Neuronal stem cell (in vitro differentiated cells): ENCODE data around the gene CRACR2B.

ENCODE experiments used
- DNase-seq: peaks from one replicate; pipeline ENCODE4 v3.0.0-alpha.2; 2013; ENCODE audit warnings: low spot score
- H2AFZ ChIP-seq: one replicate; pipeline ENCODE4 v1.6.1; 2013; ENCODE audit warnings: mild to moderate bottlenecking, low read length, inconsistent platforms
- H2AK5ac ChIP-seq: 2 replicates; pipeline ENCODE4 v1.6.1; 2013; ENCODE audit warnings: low read depth, mild to moderate bottlenecking, inconsistent platforms, low read length, moderate library complexity, mixed read lengths
- H2BK120ac ChIP-seq: 2 replicates; pipeline ENCODE4 v1.6.1; 2013; ENCODE audit warnings: low read depth, mild to moderate bottlenecking, inconsistent platforms, low read length, moderate library complexity, mixed read lengths
- H2BK12ac ChIP-seq: one replicate; pipeline ENCODE4 v1.6.1; 2013; ENCODE audit warnings: low read length, inconsistent platforms
- H2BK15ac ChIP-seq: 2 replicates; pipeline ENCODE4 v1.6.1; 2013; ENCODE audit warnings: mild to moderate bottlenecking, low read length, inconsistent platforms, mixed read lengths
- H2BK5ac ChIP-seq: one replicate; pipeline ENCODE4 v1.6.1; 2013; ENCODE audit warnings: inconsistent platforms, mild to moderate bottlenecking, low read length, moderate library complexity
- H3K14ac ChIP-seq: one replicate; pipeline ENCODE4 v1.6.1; 2013; ENCODE audit warnings: low read length, inconsistent platforms
- H3K18ac ChIP-seq: 2 replicates; pipeline ENCODE4 v1.6.1; 2013; ENCODE audit warnings: low read length, inconsistent platforms
- H3K23ac ChIP-seq: 2 replicates; pipeline ENCODE4 v1.6.1; 2013; ENCODE audit warnings: low read depth, mild to moderate bottlenecking, mixed read lengths, low read length, inconsistent platforms; ENCODE audit not compliant: poor library complexity
- H3K27ac ChIP-seq: replicated peaks from 3 replicates; pipeline ENCODE4 v1.5.1; 2013; ENCODE audit warnings: low read length, inconsistent platforms
- H3K27me3 ChIP-seq, 3 experiments: 2 replicates each; pipeline ENCODE4 v1.6.1; 2013; ENCODE audit warnings: low read length in 3 of 3, mild to moderate bottlenecking in 2 of 3, inconsistent platforms in 1 of 3, low read depth in 1 of 3, mixed read lengths in 1 of 3, moderate library complexity in 1 of 3; ENCODE audit not compliant: control insufficient read depth in 3 of 3, insufficient read depth in 3 of 3
- H3K36me3 ChIP-seq, 2 donors: replicated peaks in 1 of 2; 2 replicates each; pipeline ENCODE4 v1.6.1; 2013; ENCODE audit warnings: low read length in 2 of 2; ENCODE audit not compliant: control insufficient read depth in 2 of 2, insufficient read depth in 2 of 2
- H3K4ac ChIP-seq: 2 replicates; pipeline ENCODE4 v1.6.1; 2013; ENCODE audit warnings: inconsistent platforms, mild to moderate bottlenecking, low read length, moderate library complexity
- H3K4me1 ChIP-seq, 2 donors: 1 replicate in 1 of 2; 2 replicates in 1 of 2; pipeline ENCODE4 v1.6.1; 2013; ENCODE audit warnings: low read length in 2 of 2, low read depth in 1 of 2; ENCODE audit not compliant: control insufficient read depth in 2 of 2, insufficient read depth in 1 of 2
- H3K4me2 ChIP-seq: one replicate; pipeline ENCODE4 v1.6.1; 2013; ENCODE audit warnings: mild to moderate bottlenecking, low read length, inconsistent platforms; ENCODE audit not compliant: insufficient read depth, poor library complexity, severe bottlenecking
- H3K4me3 ChIP-seq, 2 donors: 2 replicates each; pipeline ENCODE4 v1.5.1; 2013; ENCODE audit warnings: low read length in 2 of 2, mild to moderate bottlenecking in 2 of 2, inconsistent platforms in 1 of 2, moderate library complexity in 1 of 2
- H3K79me1 ChIP-seq: one replicate; pipeline ENCODE4 v1.6.1; 2013; ENCODE audit warnings: low read depth, mild to moderate bottlenecking, inconsistent platforms, low read length, moderate library complexity
- H3K9ac ChIP-seq: one replicate; pipeline ENCODE4 v1.6.1; 2013; ENCODE audit warnings: mild to moderate bottlenecking, low read depth, low read length, inconsistent platforms; ENCODE audit not compliant: poor library complexity
- H3K9me3 ChIP-seq, 2 donors: replicated peaks in 1 of 2; 2 replicates each; pipeline versions ENCODE3 to v1.6.1; 2013; ENCODE audit warnings: low read length in 2 of 2, mild to moderate bottlenecking in 2 of 2, inconsistent platforms in 1 of 2, low read depth in 1 of 2, mixed read lengths in 1 of 2, moderate library complexity in 1 of 2; ENCODE audit not compliant: control insufficient read depth in 2 of 2, insufficient read depth in 1 of 2
- H4K8ac ChIP-seq: one replicate; pipeline ENCODE4 v1.6.1; 2013; ENCODE audit warnings: low read depth, mild to moderate bottlenecking, inconsistent platforms, low read length, moderate library complexity
- H4K91ac ChIP-seq: one replicate; pipeline ENCODE4 v1.6.1; 2013; ENCODE audit warnings: low read length, low read depth, mild to moderate bottlenecking, inconsistent platforms; ENCODE audit not compliant: poor library complexity
- WGBS, 2 donors: extraction: QIAGEN DNeasy Blood & Tissue Kit; methylation state at CpG; one replicate each; pipeline ENCODE4 v1.1.7; 2013; ENCODE audit warnings: missing lambda C conversion rate in 2 of 2, mixed read lengths in 1 of 2; ENCODE audit not compliant: insufficient read length in 2 of 2, insufficient replicate concordance in 1 of 2; ENCODE audit errors: extremely low coverage in 2 of 2; 5-methylcytosine and 5-hydroxymethylcytosine counted together

CRACR2B gene

DNA sequence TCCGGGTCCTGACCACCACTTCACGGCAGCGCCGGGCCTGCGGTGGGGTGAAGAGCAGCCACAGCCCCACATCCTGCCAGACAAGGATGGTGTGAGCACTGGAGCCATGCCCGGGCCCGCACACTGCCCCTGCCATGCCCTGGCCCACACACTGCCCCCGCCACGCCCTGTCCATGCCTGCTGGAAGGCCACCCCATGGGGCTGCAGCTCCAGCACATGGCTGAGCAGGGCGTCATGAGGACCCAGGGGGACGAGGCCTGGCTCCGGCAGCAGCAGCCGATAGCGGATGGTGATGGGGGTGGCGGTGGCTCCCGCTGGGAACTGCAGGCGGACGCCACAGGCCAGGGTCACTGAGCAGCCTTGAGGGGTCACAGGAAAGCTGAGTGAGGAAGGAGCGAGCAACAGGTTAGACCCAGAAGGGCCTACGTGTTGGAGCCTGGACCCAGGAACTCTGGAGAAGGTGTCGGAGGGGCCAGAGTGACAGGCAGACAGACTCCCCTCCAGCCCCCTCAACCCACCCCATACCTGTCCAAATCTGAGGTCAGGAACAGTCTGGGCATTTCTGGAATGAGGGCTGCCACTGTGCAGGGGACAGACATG lies 25.6 kb upstream of the CRACR2B start:
- Histone ChIP-seq H2BK15ac (no peak overlapping the region), H4K91ac (no peak overlapping the region), H2BK12ac (no peak overlapping the region), H3K36me3 (peaks cover 23 to 50% of the 10 kb centered on the region in 2 donors), H3K4ac (no peak overlapping the region), H3K14ac (peak overlapping the region; percentile 56), H3K4me2 (no peak overlapping the region), H2AFZ (no peak overlapping the region), H3K9ac (no peak overlapping the region), H3K4me3 (no peak overlapping the region), H4K8ac (peak overlapping the region; percentile 17), H2BK5ac (peak overlapping the region; percentile 98), H2AK5ac (no peak overlapping the region), H3K4me1 (peaks cover 12 to 17% of the 10 kb centered on the region in 2 donors), H3K79me1 (peaks cover 18% of the 10 kb centered on the region), H3K18ac (no peak overlapping the region), H3K9me3 (no peaks in the 10 kb centered on the region), H3K27ac (no peak overlapping the region), H2BK120ac (no peak overlapping the region), H3K27me3 (no peaks in the 10 kb centered on the region), H3K23ac (no peak overlapping the region)
- no peak for DNase-seq
- no CpG with 5 or more reads among the region's 21 CpGs for WGBS, 2 donors

DNA sequence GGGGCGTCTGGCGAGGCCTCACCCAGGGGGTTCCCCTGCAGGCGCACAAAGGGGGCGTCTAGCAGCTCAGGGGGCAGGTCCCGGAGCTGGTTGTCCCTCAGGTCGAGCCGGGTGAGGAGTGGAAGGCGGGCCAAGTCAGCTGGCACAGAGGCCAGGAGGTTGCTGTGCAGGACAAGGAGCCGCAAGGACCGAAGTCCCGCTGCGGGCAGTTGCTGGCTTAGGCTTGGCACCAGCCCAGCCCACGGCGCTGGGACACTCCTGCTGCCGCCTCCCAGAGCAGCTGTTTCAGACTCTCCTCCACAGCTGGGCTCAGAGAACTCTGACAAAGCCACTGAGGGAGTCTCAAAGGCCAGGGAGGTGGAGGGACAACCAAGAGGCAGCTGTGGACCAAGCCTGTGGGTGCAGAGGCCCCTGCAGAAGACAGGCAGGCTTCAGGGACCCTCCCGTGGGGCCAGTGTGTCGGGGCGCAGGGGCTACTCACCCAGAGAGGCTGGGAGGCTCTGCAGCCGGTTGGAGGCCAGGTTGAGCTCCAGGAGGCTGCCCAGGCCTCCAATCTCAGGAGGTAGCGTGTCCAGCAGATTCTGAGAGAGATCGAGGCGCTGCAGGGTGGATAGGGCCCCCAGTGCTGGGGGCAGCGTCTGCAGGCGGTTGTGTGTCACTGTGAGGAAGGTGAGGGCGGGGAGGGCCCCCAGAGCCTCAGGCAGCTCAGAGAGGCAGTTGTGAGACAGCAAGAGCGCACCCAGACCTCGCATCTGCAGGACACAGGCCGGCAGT lies 24.8 kb upstream of the CRACR2B start:
- no peak overlapping the region for H3K4ac ChIP-seq
- peak overlapping the region; percentile 98 for H2BK5ac ChIP-seq
- H3K4me1 ChIP-seq, result peaks cover 12 to 17% of the 10 kb centered on the region in 2 donors
- H4K8ac ChIP-seq, result no peak overlapping the region
- H3K79me1 ChIP-seq, result peaks cover 18% of the 10 kb centered on the region
- no peak overlapping the region for H3K4me2 ChIP-seq
- no peaks in the 10 kb centered on the region for H3K27me3 ChIP-seq
- no peak for DNase-seq
- H2BK15ac ChIP-seq, result peak overlapping the region; percentile 67
- no CpG with 5 or more reads among the region's 28 CpGs for WGBS, 2 donors
- H2AFZ ChIP-seq, result no peak overlapping the region
- peak overlapping the region; percentile 88 for H3K9ac ChIP-seq
- no peak overlapping the region for H2BK120ac ChIP-seq
- H3K18ac ChIP-seq, result peak overlapping the region; percentile 57
- H3K23ac ChIP-seq, result peak overlapping the region; percentile 65
- H3K14ac ChIP-seq, result peak overlapping the region; percentile 21
- peaks cover 23 to 50% of the 10 kb centered on the region in 2 donors for H3K36me3 ChIP-seq
- peak overlapping the region; percentile 35 to 58 for H3K4me3 ChIP-seq
- peak overlapping the region; percentile 63 for H2AK5ac ChIP-seq
- H3K9me3 ChIP-seq, result no peaks in the 10 kb centered on the region
- no peak overlapping the region for H2BK12ac ChIP-seq
- H3K27ac ChIP-seq, result no peak overlapping the region
- no peak overlapping the region for H4K91ac ChIP-seq

DNA sequence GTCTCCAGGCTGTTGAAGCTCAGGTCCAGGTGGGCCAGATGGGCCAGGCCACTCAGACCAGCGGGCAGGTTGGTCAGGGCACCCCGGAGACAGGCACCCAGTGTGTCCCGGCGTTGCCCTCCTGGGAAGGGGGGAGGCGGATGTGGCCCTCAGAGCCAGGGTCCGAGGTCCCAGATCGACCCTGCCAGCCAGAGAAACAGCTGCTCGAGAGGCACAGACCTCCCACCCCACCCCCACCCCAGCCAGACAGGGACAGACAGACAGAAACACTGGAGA lies 24.3 kb upstream of the CRACR2B start:
- Histone ChIP-seq H2BK12ac (no peak overlapping the region), H4K8ac (no peak overlapping the region), H3K27ac (no peak overlapping the region)

More for the DNA sequence above, 24.3 kb upstream of the CRACR2B start:
- Histone ChIP-seq H3K18ac (peak overlapping the region; percentile 57), H3K4me3 (peak overlapping the region; percentile 35 to 58), H3K36me3 (peaks cover 23 to 50% of the 10 kb centered on the region in 2 donors), H3K4ac (no peak overlapping the region), H3K14ac (no peak overlapping the region), H2BK120ac (no peak overlapping the region), H3K9ac (peak overlapping the region; percentile 88), H3K9me3 (no peaks in the 10 kb centered on the region), H2BK5ac (peak overlapping the region; percentile 98), H3K79me1 (peaks cover 17% of the 10 kb centered on the region), H3K27me3 (no peaks in the 10 kb centered on the region), H3K4me2 (no peak overlapping the region), H2BK15ac (peak overlapping the region; percentile 67), H3K4me1 (peaks cover 14 to 20% of the 10 kb centered on the region in 2 donors), H4K91ac (no peak overlapping the region), H3K23ac (peak overlapping the region; percentile 65), H2AK5ac (peak overlapping the region; percentile 63), H2AFZ (no peak overlapping the region)
- no peak for DNase-seq
- WGBS, 2 donors, result no CpG with 5 or more reads among the region's 8 CpGs
